ENCODE results near the gene RAB40B. TPM values are rescaled to one million over a fixed set of nuclear protein-coding genes. Genes with fewer than 3 reads are reported as not detected.

Gene RAB40B
- total RNA-seq, 6 experiments from 2014 or later: 3.7 to 12.5 (median 9.3) TPM

DNA sequence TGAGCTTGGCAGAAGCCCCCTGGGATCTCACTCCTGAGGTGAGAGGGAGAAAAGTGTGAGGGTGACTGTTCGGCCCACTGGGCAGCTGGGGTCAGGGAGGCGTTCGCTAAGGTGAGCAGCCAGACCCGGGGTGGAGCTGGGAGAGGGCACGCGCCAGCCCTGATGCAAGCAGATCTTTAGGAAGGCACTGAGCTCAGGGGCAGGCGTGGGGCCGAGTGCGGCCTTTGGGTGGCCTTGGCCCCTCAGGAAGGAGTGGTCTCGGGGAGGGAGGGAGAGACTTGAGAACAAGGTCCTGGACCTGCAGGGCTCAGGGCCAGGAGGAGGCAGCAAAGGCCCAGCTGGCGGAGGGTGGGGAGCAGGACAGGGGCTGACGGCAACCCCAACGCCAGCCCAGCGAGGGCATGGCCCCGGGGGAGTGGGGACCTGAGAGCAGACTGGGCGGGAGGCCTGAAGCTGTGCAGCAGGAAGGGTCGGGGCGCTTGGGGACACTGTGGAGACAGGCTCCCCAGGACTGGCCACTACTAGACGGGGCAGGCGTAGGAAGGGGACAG, 35.7 kb downstream of the RAB40B start:
- ATAC-seq (peak in 1 of 4 donors; percentile 3), DNase-seq (peak in 2 of 3 donors; percentile 15 to 48)
- no peaks in the 10 kb centered on the region for H3K4me1 ChIP-seq
- no peaks in the 10 kb centered on the region for H3K9me3 ChIP-seq
- no peak overlapping the region for H3K4me3 ChIP-seq
- no peaks in the 10 kb centered on the region for H3K27me3 ChIP-seq
- TF ChIP-seq, protein P1, sequence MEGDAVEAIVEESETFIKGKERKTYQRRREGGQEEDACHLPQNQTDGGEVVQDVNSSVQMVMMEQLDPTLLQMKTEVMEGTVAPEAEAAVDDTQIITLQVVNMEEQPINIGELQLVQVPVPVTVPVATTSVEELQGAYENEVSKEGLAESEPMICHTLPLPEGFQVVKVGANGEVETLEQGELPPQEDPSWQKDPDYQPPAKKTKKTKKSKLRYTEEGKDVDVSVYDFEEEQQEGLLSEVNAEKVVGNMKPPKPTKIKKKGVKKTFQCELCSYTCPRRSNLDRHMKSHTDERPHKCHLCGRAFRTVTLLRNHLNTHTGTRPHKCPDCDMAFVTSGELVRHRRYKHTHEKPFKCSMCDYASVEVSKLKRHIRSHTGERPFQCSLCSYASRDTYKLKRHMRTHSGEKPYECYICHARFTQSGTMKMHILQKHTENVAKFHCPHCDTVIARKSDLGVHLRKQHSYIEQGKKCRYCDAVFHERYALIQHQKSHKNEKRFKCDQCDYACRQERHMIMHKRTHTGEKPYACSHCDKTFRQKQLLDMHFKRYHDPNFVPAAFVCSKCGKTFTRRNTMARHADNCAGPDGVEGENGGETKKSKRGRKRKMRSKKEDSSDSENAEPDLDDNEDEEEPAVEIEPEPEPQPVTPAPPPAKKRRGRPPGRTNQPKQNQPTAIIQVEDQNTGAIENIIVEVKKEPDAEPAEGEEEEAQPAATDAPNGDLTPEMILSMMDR (IDR thresholded peaks at IDR 0.05): no peak
- TF ChIP-seq POLR2A (IDR thresholded peaks at IDR 0.05): no peak
- no CpG with 5 or more reads among the region's 20 CpGs for WGBS (ENCODE audit: insufficient coverage, low coverage, low lambda C conversion rate, missing lambda C conversion rate)
- intact Hi-C loops (cut with DNase I): loop anchor here in 1 of 2 donors (10.0 kb wide), 1 partner anchor 92 kb away; the partner anchor contains the start of gene TBCD
- no peak overlapping the region for H3K27ac ChIP-seq
- H3K36me3 ChIP-seq: no peaks in the 10 kb centered on the region

DNA sequence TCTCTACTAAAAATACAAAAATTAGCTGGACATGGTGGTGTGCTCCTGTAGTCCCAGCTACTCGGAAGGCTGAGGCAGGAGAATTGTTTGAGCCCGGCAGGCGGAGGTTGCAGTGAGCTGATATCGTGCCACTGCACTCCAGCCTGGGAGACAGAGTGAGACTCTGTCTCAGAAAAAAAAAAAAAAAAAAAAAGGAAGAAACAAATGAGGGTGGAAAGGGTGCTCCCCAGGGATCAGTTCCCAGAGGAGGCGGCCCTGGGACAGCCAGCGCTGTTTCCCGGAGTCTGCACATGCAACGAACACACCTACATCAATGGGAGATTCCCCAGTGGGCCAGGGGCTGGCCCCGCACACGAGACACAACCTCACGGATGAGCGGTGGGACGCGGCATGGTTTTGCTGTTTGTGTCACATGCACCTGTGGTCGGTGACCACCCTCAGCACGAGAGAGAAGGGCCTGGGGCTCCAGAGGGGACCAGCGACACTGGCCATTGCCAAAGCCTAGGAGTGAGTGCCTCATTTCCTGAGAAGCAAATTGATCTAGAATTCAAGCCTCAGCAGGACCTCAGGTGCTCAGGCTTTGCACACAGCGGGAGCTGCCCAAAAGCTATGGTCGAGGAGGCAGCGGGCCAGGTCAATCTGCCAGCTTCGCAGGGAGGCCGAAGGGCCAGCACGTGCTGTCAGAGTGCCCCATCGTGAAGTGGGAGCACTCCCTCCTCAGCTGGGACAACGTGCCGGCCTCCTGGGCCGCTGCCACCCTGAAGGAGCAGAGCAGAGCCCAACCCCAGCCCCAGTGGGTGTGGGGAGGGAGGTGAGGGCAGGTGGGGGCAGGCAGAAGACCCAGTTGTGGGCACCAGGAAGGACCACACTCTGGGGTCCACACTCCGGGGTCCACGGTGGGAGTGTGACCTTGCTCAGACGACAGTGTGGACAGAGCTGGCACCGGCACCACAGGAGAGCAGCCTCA, 36.5 kb downstream of the RAB40B start:
- intact Hi-C loops (cut with DNase I): loop anchor here in 1 of 2 donors (10.0 kb wide), 1 partner anchor 93 kb away; the partner anchor contains the start of gene TBCD
- H3K27ac ChIP-seq: no peak overlapping the region
- no peak for TF ChIP-seq POLR2A (IDR thresholded peaks at IDR 0.05)
- TF ChIP-seq, protein P1 (IDR thresholded peaks at IDR 0.05): no peak
- no peak overlapping the region for H3K4me3 ChIP-seq
- no peaks in the 10 kb centered on the region for H3K4me1 ChIP-seq
- DNase-seq (peak in 2 of 3 donors; percentile 15 to 53), ATAC-seq (peak in 1 of 4 donors; percentile 3)
- no peaks in the 10 kb centered on the region for H3K9me3 ChIP-seq
- H3K36me3 ChIP-seq: no peaks in the 10 kb centered on the region
- 94% methylated on average over 6 of the region's 31 CpGs for WGBS (ENCODE audit: insufficient coverage, low coverage, low lambda C conversion rate, missing lambda C conversion rate)
- H3K27me3 ChIP-seq: no peaks in the 10 kb centered on the region

DNA sequence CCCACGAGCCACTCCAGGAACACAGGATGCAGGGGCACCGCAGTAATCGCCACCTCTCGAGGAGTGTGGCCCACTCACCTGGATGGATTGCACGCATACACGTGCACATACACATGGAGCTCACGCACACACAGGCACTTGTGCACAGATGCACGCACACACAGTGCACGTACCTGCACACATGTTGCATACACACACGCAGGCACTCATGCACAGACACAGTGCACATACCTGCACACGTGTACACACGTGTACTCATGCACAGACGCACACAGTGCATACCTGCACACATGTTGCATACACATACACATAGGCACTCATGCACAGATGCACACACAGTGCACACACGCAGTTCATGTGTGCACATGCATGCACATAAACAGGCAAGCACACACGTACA, 38.6 kb downstream of the RAB40B start:
- TF ChIP-seq, protein P1 (IDR thresholded peaks at IDR 0.05): no peak
- TF ChIP-seq POLR2A (IDR thresholded peaks at IDR 0.05): no peak
- intact Hi-C loops (cut with DNase I): loop anchor here in 1 of 2 donors (10.0 kb wide), 1 partner anchor 95 kb away; the partner anchor contains the start of gene TBCD
- no peak overlapping the region for H3K27ac ChIP-seq
- DNase-seq (peak in 1 of 3 donors; percentile 35), ATAC-seq (no peak)
- 80% methylated on average over 7 of the region's 15 CpGs for WGBS (ENCODE audit: insufficient coverage, low coverage, low lambda C conversion rate, missing lambda C conversion rate)
- H3K4me3 ChIP-seq: no peak overlapping the region
- H3K36me3 ChIP-seq: no peaks in the 10 kb centered on the region
- peaks cover 0 to 10% (median 0%) of the 10 kb centered on the region in 4 donors for H3K4me1 ChIP-seq
- H3K27me3 ChIP-seq: no peaks in the 10 kb centered on the region
- H3K9me3 ChIP-seq: no peaks in the 10 kb centered on the region

GRCh38 chr17:82658796-82659452, 39.6 kb downstream of the RAB40B start:
- H3K36me3 ChIP-seq: no peaks in the 10 kb centered on the region
- no peak for TF ChIP-seq POLR2A (IDR thresholded peaks at IDR 0.05)
- TF ChIP-seq, protein P1 (IDR thresholded peaks at IDR 0.05): no peak
- intact Hi-C loops (cut with DNase I): no loop called here
- WGBS (ENCODE audit: insufficient coverage, low coverage, low lambda C conversion rate, missing lambda C conversion rate): 96% methylated on average over 9 of the region's 36 CpGs
- peak in 1 of 3 donors; percentile 48 for DNase-seq
- H3K27me3 ChIP-seq: no peaks in the 10 kb centered on the region
- H3K27ac ChIP-seq: no peak overlapping the region
- no peak for ATAC-seq
- no peak overlapping the region for H3K4me3 ChIP-seq
- H3K9me3 ChIP-seq: no peaks in the 10 kb centered on the region
- peaks cover 0 to 10% (median 0%) of the 10 kb centered on the region in 4 donors for H3K4me1 ChIP-seq

All from right lobe of liver (tissue), 6 donors.